Activated CD8-positive, alpha-beta T cell treated with anti-CD3 and anti-CD28 coated beads for 36 hours (primary cell): ENCODE measurements around the gene KLHDC8B. TPM values are rescaled to one million over a fixed set of nuclear protein-coding genes. Genes with fewer than 3 reads are reported as not detected.
A peak's percentile ranks its signal among the peaks of the same experiment; 100 is the strongest.

ENCODE experiments used
- ATAC-seq: fragments of 200-7000 bp; cut with Tn5 transposase; one replicate; pipeline ENCODE4 v1.10.0; 2021; ENCODE audit warnings: mild to moderate bottlenecking, moderate library complexity
- CTCF ChIA-PET: fragments of 350-600 bp; sonication (Branson Sonifier 250); formaldehyde crosslinking; loops from one replicate; lab custom pipeline; 2021; ENCODE audit warnings: antibody characterized with exemption; lab: Charles Lee
- POLR2A ChIA-PET: fragments of 350-600 bp; sonication (Branson Sonifier 250); formaldehyde crosslinking; loops from one replicate; lab custom pipeline; 2021; ENCODE audit warnings: antibody characterized with exemption; lab: Charles Lee
- DNase-seq: peaks from one replicate; pipeline ENCODE4 v3.0.0-alpha.2; 2020
- H3K27ac Mint-ChIP-seq: one replicate; pipeline ENCODE4 v1.8.0; 2021; ENCODE audit warnings: mild to moderate bottlenecking, mixed read lengths
- H3K27me3 Mint-ChIP-seq: one replicate; pipeline ENCODE4 v1.8.0; 2021; ENCODE audit warnings: mixed read lengths
- H3K36me3 Mint-ChIP-seq: one replicate; pipeline ENCODE4 v1.8.0; 2021; ENCODE audit warnings: low read depth, mixed read lengths
- H3K4me1 Mint-ChIP-seq: one replicate; pipeline ENCODE4 v1.8.0; 2021; ENCODE audit warnings: low read depth, mixed read lengths
- H3K4me3 Mint-ChIP-seq: one replicate; pipeline ENCODE4 v1.8.0; 2021; ENCODE audit warnings: mild to moderate bottlenecking, moderate library complexity, mixed read lengths
- H3K9me3 Mint-ChIP-seq: one replicate; pipeline ENCODE4 v1.8.0; 2021; ENCODE audit warnings: mixed read lengths
- CTCF ChIP-seq: fragments of 200-600 bp; IDR thresholded peaks from one replicate; pipeline ENCODE4 v1.8.0; 2022; ENCODE audit warnings: antibody characterized with exemption, mild to moderate bottlenecking
- intact Hi-C: fragments of 100-400 bp; cut with micrococcal nuclease; formaldehyde crosslinking; loops from one replicate; pipeline ENCODE4 v1.10.0; 2022
- total RNA-seq, 2 experiments: library from RNA; stranded (reverse); gene quantifications; one replicate each; pipeline ENCODE4 v1.2.3, GENCODE V29; 2021

KLHDC8B gene
- total RNA-seq, 2 experiments from 2014 or later, result 1.3 to 2.2 TPM

GRCh38 chr3:49191741-49192140 is 20.3 kb downstream of the KLHDC8B start:
- no peaks in the 10 kb centered on the region for H3K36me3 Mint-ChIP-seq

GRCh38 chr3:49198161-49198560 is 26.8 kb downstream of the KLHDC8B start:
- H3K27ac Mint-ChIP-seq, result no peak overlapping the region
- DNase-seq (no peak), ATAC-seq (no peak)
- no peaks in the 10 kb centered on the region for H3K36me3 Mint-ChIP-seq
- no peaks in the 10 kb centered on the region for H3K4me1 Mint-ChIP-seq
- no peak overlapping the region for H3K4me3 Mint-ChIP-seq
- TF ChIP-seq CTCF, result no peak
- H3K9me3 Mint-ChIP-seq, result no peaks in the 10 kb centered on the region
- CTCF ChIA-PET, result no interaction called here
- peaks cover 14% of the 10 kb centered on the region for H3K27me3 Mint-ChIP-seq
- intact Hi-C loops, result no loop called here
- POLR2A ChIA-PET, result interaction anchor here (0.5 kb wide), 1 partner anchor 64 kb away, joined by 3 read pairs; no protein-coding TSS in a partner anchor

More at GRCh38 chr3:49191741-49192140, 20.3 kb downstream of the KLHDC8B start:
- intact Hi-C loops, result no loop called here
- ChIA-PET POLR2A (no interaction called here), CTCF (interaction anchor here (1.8 kb wide), 1 partner anchor 21 kb away, joined by 4 read pairs; the partner anchor contains the start of gene KLHDC8B)
- DNase-seq (no peak), ATAC-seq (no peak)
- Mint-ChIP-seq H3K27ac (no peak overlapping the region), H3K4me3 (no peak overlapping the region), H3K27me3 (peaks cover 1% of the 10 kb centered on the region), H3K9me3 (no peaks in the 10 kb centered on the region), H3K4me1 (no peaks in the 10 kb centered on the region)
- no peak for TF ChIP-seq CTCF

- ChIA-PET POLR2A (interaction anchor here (0.5 kb wide), 1 partner anchor 65 kb away, joined by 3 read pairs; no protein-coding TSS in a partner anchor), CTCF (no interaction called here)
- no peak for TF ChIP-seq CTCF
- Mint-ChIP-seq H3K27me3 (peaks cover 14% of the 10 kb centered on the region), H3K36me3 (no peaks in the 10 kb centered on the region), H3K4me3 (no peak overlapping the region), H3K9me3 (no peaks in the 10 kb centered on the region), H3K27ac (no peak overlapping the region), H3K4me1 (no peaks in the 10 kb centered on the region)
- DNase-seq (no peak), ATAC-seq (no peak)
- intact Hi-C loops, result no loop called here
Measured at GRCh38 chr3:49198611-49199230, 27.3 kb downstream of the KLHDC8B start.

GRCh38 chr3:49199239-49199899 is 28.0 kb downstream of the KLHDC8B start:
- no peaks in the 10 kb centered on the region for H3K4me1 Mint-ChIP-seq
- ATAC-seq, result peak; percentile 39
- intact Hi-C loops, result no loop called here
- no peak for TF ChIP-seq CTCF
- no peak overlapping the region for H3K27ac Mint-ChIP-seq
- POLR2A ChIA-PET, result no interaction called here
- H3K4me3 Mint-ChIP-seq, result no peak overlapping the region
- CTCF ChIA-PET, result no interaction called here
- DNase-seq, result peak; percentile 23
- no peaks in the 10 kb centered on the region for H3K9me3 Mint-ChIP-seq
- H3K36me3 Mint-ChIP-seq, result no peaks in the 10 kb centered on the region
- peaks cover 14% of the 10 kb centered on the region for H3K27me3 Mint-ChIP-seq

- H3K9me3 Mint-ChIP-seq, result no peaks in the 10 kb centered on the region
- ATAC-seq, result no peak
- ChIA-PET POLR2A (no interaction called here), CTCF (no interaction called here)
- no peak for DNase-seq
- H3K36me3 Mint-ChIP-seq, result no peaks in the 10 kb centered on the region
- no peak overlapping the region for H3K4me3 Mint-ChIP-seq
- intact Hi-C loops, result no loop called here
- TF ChIP-seq CTCF, result no peak
- no peaks in the 10 kb centered on the region for H3K4me1 Mint-ChIP-seq
- no peak overlapping the region for H3K27ac Mint-ChIP-seq
- H3K27me3 Mint-ChIP-seq, result peaks cover 14% of the 10 kb centered on the region
Measured at GRCh38 chr3:49199900-49200281, 28.5 kb downstream of the KLHDC8B start.
